SK-N-SH treated with all-trans-retinoic acid at 6 μM for 48 hours (cell line): ENCODE results near the gene POMGNT2.

Source experiments
- ATAC-seq: fragments of 200-7000 bp; cut with Tn5 transposase; 3 replicates; pipeline ENCODE4 v1.9.1; 2020; ENCODE audit warnings: mild to moderate bottlenecking, moderate library complexity
- ARNTL ChIP-seq: fragments of 450-650 bp; formaldehyde crosslinking; IDR thresholded peaks from 2 replicates; pipeline ENCODE4 v1.5.0; 2020; ENCODE audit warnings: low read depth, mild to moderate bottlenecking, moderate library complexity, borderline replicate concordance
- ESRRG ChIP-seq: fragments of 250-450 bp; sonication (Bioruptor Pico); IDR thresholded peaks from 2 replicates; pipeline ENCODE4 v1.6.1; 2021; ENCODE audit warnings: mild to moderate bottlenecking
- GLIS3 ChIP-seq: fragments of 250-450 bp; sonication (Bioruptor Pico); IDR thresholded peaks from 2 replicates; pipeline ENCODE4 v1.5.0; 2020; ENCODE audit warnings: mild to moderate bottlenecking, moderate library complexity
- ISL1 ChIP-seq: fragments of 250-450 bp; sonication (Bioruptor Pico); IDR thresholded peaks from 2 replicates; pipeline ENCODE4 v2.1.2; 2022; ENCODE audit warnings: mild to moderate bottlenecking, moderate library complexity
- OSR1 ChIP-seq: fragments of 250-450 bp; sonication (Bioruptor Pico); IDR thresholded peaks from 2 replicates; pipeline ENCODE4 v1.8.0; 2022; ENCODE audit warnings: moderate library complexity, mild to moderate bottlenecking, inconsistent platforms
- PPARA ChIP-seq: fragments of 250-450 bp; sonication (Bioruptor Pico); IDR thresholded peaks from 2 replicates; pipeline ENCODE4 v1.5.0; 2020; ENCODE audit warnings: mild to moderate bottlenecking, borderline replicate concordance
- SNAI2 ChIP-seq: fragments of 250-450 bp; sonication (Bioruptor Pico); IDR thresholded peaks from 2 replicates; pipeline ENCODE4 v1.5.0; 2020; ENCODE audit warnings: mild to moderate bottlenecking, moderate library complexity
- TCF4 ChIP-seq: fragments of 250-450 bp; sonication (Bioruptor Pico); IDR thresholded peaks from 2 replicates; pipeline ENCODE4 v1.8.0; 2021; ENCODE audit warnings: mild to moderate bottlenecking, moderate library complexity, borderline replicate concordance
- TOX ChIP-seq: fragments of 250-450 bp; sonication (Bioruptor Pico); IDR thresholded peaks from 2 replicates; pipeline ENCODE4 v1.8.0; 2021; ENCODE audit warnings: mild to moderate bottlenecking, moderate library complexity, borderline replicate concordance
- ZC3H10 ChIP-seq: fragments of 250-450 bp; sonication (Bioruptor Pico); IDR thresholded peaks from 2 replicates; pipeline ENCODE4 v1.5.1; 2021; ENCODE audit warnings: mild to moderate bottlenecking, moderate library complexity
- ZFP30 ChIP-seq: fragments of 450-650 bp; formaldehyde crosslinking; IDR thresholded peaks from 2 replicates; pipeline ENCODE4 v1.5.0; 2022; ENCODE audit warnings: mild to moderate bottlenecking, moderate library complexity
- ZNF565 ChIP-seq: fragments of 450-650 bp; formaldehyde crosslinking; conservative IDR thresholded peaks from 2 replicates; pipeline ENCODE4 v1.5.0; 2020; ENCODE audit warnings: low read depth, mild to moderate bottlenecking, moderate library complexity
- ZNF70 ChIP-seq: fragments of 450-650 bp; formaldehyde crosslinking; IDR thresholded peaks from 2 replicates; pipeline ENCODE4 v1.5.0; 2020; ENCODE audit warnings: mild to moderate bottlenecking, moderate library complexity
- ZNF8 ChIP-seq: fragments of 450-650 bp; formaldehyde crosslinking; IDR thresholded peaks from 2 replicates; pipeline ENCODE4 v1.5.0; 2020; ENCODE audit warnings: mild to moderate bottlenecking, moderate library complexity
- TF ChIP-seq, protein P1 (sequence below): fragments of 250-450 bp; sonication (Bioruptor Pico); IDR thresholded peaks from 2 replicates; pipeline ENCODE4 v1.8.0; 2021; ENCODE audit warnings: low read depth, mild to moderate bottlenecking, moderate library complexity, borderline replicate concordance
- TF ChIP-seq, protein P2 (sequence below): fragments of 250-450 bp; sonication (Bioruptor Pico); IDR thresholded peaks from 2 replicates; pipeline ENCODE4 v1.5.1; 2020; ENCODE audit warnings: low read depth, mild to moderate bottlenecking, moderate library complexity
- TF ChIP-seq, protein P3 (sequence below): fragments of 250-450 bp; sonication (Bioruptor Pico); IDR thresholded peaks from 2 replicates; pipeline ENCODE4 v1.5.1; 2021; ENCODE audit warnings: mild to moderate bottlenecking, moderate library complexity
- TF ChIP-seq, protein P4 (sequence below): fragments of 250-450 bp; sonication (Bioruptor Pico); IDR thresholded peaks from 2 replicates; pipeline ENCODE4 v1.8.0; 2020; ENCODE audit warnings: mild to moderate bottlenecking, moderate library complexity, borderline replicate concordance

Gene POMGNT2

DNA sequence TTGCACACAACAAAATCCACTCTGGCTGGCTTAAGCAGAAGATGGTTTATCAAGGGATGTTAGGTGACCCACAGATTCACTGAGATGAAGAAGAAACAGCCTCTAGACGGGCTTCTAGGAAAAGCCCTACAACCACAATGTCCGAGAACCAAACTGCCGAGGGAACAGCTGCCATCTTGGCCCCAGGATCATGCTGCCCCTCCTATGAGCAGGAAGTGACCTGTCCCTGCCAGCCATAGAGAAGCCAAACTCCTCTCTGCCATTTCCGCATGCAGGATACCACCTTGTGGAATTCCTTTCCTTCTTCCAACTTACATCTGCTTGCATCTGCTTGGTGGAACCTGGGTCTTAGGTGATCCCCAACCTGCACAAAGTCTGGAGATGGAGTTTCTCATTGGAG, 11.4 kb upstream of the POMGNT2 start (continued):
- TF ChIP-seq, protein P1, sequence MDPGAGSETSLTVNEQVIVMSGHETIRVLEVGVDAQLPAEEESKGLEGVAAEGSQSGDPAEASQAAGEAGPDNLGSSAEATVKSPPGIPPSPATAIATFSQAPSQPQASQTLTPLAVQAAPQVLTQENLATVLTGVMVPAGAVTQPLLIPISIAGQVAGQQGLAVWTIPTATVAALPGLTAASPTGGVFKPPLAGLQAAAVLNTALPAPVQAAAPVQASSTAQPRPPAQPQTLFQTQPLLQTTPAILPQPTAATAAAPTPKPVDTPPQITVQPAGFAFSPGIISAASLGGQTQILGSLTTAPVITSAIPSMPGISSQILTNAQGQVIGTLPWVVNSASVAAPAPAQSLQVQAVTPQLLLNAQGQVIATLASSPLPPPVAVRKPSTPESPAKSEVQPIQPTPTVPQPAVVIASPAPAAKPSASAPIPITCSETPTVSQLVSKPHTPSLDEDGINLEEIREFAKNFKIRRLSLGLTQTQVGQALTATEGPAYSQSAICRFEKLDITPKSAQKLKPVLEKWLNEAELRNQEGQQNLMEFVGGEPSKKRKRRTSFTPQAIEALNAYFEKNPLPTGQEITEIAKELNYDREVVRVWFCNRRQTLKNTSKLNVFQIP (CRISPR knock-in tag), result no peak

DNA sequence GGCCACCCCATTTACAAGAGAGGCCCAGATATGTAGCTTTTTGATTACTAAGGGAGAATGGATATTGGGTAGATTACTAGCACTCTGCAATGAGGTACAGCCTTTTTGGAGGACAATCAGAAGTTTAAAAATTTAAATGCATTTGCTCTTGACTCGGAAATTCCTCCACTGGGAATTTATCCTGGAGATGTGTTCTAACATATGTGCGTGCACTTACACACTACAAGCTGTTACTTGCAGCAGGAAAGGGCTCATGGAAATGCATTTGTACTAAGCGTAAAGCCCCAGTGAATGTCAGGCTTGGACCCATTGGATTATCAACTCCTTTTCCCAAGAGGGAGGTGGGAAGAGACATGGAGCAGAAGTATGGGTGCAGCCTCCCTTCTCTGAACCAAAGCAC, 7.8 kb upstream of the POMGNT2 start:
- no peak for ATAC-seq
- no peak for TF ChIP-seq SNAI2 (CRISPR knock-in tag)
- TF ChIP-seq, protein P2, sequence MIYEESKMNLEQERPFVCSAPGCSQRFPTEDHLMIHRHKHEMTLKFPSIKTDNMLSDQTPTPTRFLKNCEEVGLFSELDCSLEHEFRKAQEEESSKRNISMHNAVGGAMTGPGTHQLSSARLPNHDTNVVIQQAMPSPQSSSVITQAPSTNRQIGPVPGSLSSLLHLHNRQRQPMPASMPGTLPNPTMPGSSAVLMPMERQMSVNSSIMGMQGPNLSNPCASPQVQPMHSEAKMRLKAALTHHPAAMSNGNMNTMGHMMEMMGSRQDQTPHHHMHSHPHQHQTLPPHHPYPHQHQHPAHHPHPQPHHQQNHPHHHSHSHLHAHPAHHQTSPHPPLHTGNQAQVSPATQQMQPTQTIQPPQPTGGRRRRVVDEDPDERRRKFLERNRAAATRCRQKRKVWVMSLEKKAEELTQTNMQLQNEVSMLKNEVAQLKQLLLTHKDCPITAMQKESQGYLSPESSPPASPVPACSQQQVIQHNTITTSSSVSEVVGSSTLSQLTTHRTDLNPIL (CRISPR knock-in tag), result no peak
- TF ChIP-seq GLIS3, result no peak
- TF ChIP-seq, protein P1 (CRISPR knock-in tag), result no peak
- TF ChIP-seq, protein P3, sequence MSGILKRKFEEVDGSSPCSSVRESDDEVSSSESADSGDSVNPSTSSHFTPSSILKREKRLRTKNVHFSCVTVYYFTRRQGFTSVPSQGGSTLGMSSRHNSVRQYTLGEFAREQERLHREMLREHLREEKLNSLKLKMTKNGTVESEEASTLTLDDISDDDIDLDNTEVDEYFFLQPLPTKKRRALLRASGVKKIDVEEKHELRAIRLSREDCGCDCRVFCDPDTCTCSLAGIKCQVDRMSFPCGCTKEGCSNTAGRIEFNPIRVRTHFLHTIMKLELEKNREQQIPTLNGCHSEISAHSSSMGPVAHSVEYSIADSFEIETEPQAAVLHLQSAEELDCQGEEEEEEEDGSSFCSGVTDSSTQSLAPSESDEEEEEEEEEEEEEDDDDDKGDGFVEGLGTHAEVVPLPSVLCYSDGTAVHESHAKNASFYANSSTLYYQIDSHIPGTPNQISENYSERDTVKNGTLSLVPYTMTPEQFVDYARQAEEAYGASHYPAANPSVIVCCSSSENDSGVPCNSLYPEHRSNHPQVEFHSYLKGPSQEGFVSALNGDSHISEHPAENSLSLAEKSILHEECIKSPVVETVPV, result no peak

DNA sequence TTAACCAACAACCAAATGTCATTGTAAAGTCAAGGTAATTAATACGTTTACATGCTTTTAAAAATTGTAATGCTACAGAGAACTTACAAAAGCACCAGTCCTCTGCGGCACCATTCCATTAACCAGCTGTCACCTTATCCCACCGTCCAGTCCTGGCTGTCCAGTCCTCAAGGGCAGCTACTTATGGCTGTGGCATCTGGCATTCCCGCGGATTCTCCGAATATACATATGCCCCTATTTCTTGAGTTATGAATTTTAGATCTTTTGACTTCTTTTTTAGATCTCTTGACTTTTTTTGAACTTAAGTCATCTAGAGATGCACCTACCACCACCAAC, 382 bp upstream of the POMGNT2 start:
- ATAC-seq, result peak; percentile 41
- no peak for TF ChIP-seq PPARA (CRISPR knock-in tag)
- TF ChIP-seq, protein P4, sequence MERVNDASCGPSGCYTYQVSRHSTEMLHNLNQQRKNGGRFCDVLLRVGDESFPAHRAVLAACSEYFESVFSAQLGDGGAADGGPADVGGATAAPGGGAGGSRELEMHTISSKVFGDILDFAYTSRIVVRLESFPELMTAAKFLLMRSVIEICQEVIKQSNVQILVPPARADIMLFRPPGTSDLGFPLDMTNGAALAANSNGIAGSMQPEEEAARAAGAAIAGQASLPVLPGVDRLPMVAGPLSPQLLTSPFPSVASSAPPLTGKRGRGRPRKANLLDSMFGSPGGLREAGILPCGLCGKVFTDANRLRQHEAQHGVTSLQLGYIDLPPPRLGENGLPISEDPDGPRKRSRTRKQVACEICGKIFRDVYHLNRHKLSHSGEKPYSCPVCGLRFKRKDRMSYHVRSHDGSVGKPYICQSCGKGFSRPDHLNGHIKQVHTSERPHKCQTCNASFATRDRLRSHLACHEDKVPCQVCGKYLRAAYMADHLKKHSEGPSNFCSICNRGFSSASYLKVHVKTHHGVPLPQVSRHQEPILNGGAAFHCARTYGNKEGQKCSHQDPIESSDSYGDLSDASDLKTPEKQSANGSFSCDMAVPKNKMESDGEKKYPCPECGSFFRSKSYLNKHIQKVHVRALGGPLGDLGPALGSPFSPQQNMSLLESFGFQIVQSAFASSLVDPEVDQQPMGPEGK (CRISPR knock-in tag), result no peak
- TF ChIP-seq SNAI2 (CRISPR knock-in tag), result no peak
- TF ChIP-seq, protein P2 (CRISPR knock-in tag), result no peak
- TF ChIP-seq TCF4 (CRISPR knock-in tag), result no peak
- no peak for TF ChIP-seq ISL1 (CRISPR knock-in tag)
- no peak for TF ChIP-seq ZC3H10
- no peak for TF ChIP-seq ZNF565 (CRISPR knock-in tag)
- TF ChIP-seq ZNF8 (CRISPR knock-in tag), result no peak
- no peak for TF ChIP-seq OSR1 (CRISPR knock-in tag)
- TF ChIP-seq, protein P1 (CRISPR knock-in tag), result no peak
- TF ChIP-seq ESRRG (CRISPR knock-in tag), result no peak
- no peak for TF ChIP-seq ZNF70 (CRISPR knock-in tag)
- TF ChIP-seq ARNTL (CRISPR knock-in tag), result no peak
- no peak for TF ChIP-seq ZFP30 (CRISPR knock-in tag)
- no peak for TF ChIP-seq TOX
